ENCODE data around the gene MEG3.
A peak's percentile ranks its signal among the peaks of the same experiment; 100 is the strongest.

The MEG3 gene

GRCh38 chr14:100834082-100834793 is 8.3 kb downstream of the MEG3 start:
- no peak for DNase-seq (ENCODE audit: low spot score)

GRCh38 chr14:100834794-100835547 is 9.1 kb downstream of the MEG3 start:
- DNase-seq (ENCODE audit: low spot score), result no peak

GRCh38 chr14:100835548-100836310 is 9.8 kb downstream of the MEG3 start:
- no peak for DNase-seq (ENCODE audit: low spot score)

GRCh38 chr14:100836311-100836805 is 10.4 kb downstream of the MEG3 start:
- no peak for DNase-seq (ENCODE audit: low spot score)

- no peak for DNase-seq (ENCODE audit: low spot score)
These were observed 11.3 kb downstream of the MEG3 start for GRCh38 chr14:100836941-100837804.

- no peak for DNase-seq (ENCODE audit: low spot score)
These were observed 12.0 kb downstream of the MEG3 start for GRCh38 chr14:100837805-100838350.

- DNase-seq (ENCODE audit: low spot score), result no peak
These were observed 12.8 kb downstream of the MEG3 start for GRCh38 chr14:100838493-100839314.

GRCh38 chr14:100839315-100839585 is 13.3 kb downstream of the MEG3 start:
- DNase-seq (ENCODE audit: low spot score), result no peak

- no peak for DNase-seq (ENCODE audit: low spot score)
These were observed 13.8 kb downstream of the MEG3 start for GRCh38 chr14:100839681-100840111.

GRCh38 chr14:100840286-100841065 is 14.6 kb downstream of the MEG3 start:
- peak; percentile 75 for DNase-seq (ENCODE audit: low spot score)

- DNase-seq (ENCODE audit: low spot score), result no peak
These were observed 15.3 kb downstream of the MEG3 start for GRCh38 chr14:100841066-100841760.

- no peak for DNase-seq (ENCODE audit: low spot score)
These were observed 16.0 kb downstream of the MEG3 start for GRCh38 chr14:100841761-100842403.

- DNase-seq (ENCODE audit: low spot score), result no peak
These were observed 16.9 kb downstream of the MEG3 start for GRCh38 chr14:100842799-100843198.

- DNase-seq (ENCODE audit: low spot score), result no peak
These were observed 18.1 kb downstream of the MEG3 start for GRCh38 chr14:100844082-100844408.

- no peak for DNase-seq (ENCODE audit: low spot score)
These were observed 18.5 kb downstream of the MEG3 start for GRCh38 chr14:100844421-100844820.

GRCh38 chr14:100844846-100845245 is 18.9 kb downstream of the MEG3 start:
- DNase-seq (ENCODE audit: low spot score), result no peak

- DNase-seq (ENCODE audit: low spot score), result no peak
These were observed 19.4 kb downstream of the MEG3 start for GRCh38 chr14:100845341-100845740.

GRCh38 chr14:100846309-100846859 is 20.5 kb downstream of the MEG3 start:
- no peak for DNase-seq (ENCODE audit: low spot score)
